NT2/D1 (cell line): Measurements from ENCODE around the gene ILK.

Experiments
- SUZ12 ChIP-seq: IDR thresholded peaks from 2 replicates; pipeline ENCODE4 v1.6.1; 2011; ENCODE audit not compliant: insufficient read length, insufficient read depth; ENCODE audit errors: extremely low read depth
- YY1 ChIP-seq: IDR thresholded peaks from 2 replicates; pipeline ENCODE4 v1.6.1; 2011; ENCODE audit not compliant: insufficient read length, insufficient read depth
- ZNF274 ChIP-seq: IDR thresholded peaks from 2 replicates; pipeline ENCODE4 v1.6.1; 2011; ENCODE audit warnings: mild to moderate bottlenecking, low read depth, low read length

DNA sequence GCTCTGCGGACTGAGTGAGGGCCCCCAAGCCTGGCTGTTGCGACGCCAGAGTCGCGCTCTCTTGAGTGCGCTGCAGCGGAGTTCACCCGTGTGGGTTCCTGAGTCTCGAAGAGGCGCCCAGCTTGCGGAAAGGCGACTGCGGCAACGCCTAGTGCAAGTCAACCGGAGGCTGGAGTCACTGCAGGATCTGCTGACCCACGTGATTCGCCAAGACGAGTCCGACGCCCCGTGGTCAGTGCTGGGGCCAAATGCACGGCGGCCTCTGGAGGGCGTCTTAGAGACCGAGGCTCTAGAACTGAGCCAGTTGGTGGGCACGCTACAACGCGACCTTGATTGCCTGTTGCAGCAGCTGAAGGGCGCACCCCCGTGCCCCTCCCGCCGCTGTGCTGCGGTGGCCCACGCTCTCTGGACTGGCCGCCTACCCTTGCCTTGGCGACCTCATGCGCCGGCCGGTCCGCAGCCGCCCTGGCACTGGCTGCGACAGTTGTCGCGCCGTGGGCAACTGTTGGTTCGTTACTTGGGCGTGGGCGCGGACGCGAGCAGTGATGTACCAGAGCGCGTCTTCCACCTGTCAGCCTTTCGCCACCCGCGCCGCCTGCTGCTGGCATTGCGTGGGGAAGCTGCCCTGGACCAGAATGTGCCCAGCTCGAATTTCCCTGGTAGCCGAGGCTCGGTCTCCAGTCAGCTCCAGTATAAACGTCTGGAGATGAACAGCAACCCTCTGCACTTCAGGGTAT is 32.7 kb upstream of the ILK start:
- TF ChIP-seq ZNF274, result no peak
- no peak for TF ChIP-seq YY1
- no peak for TF ChIP-seq SUZ12
